SK-N-SH treated with all-trans-retinoic acid at 6 μM for 48 hours (cell line): ENCODE results near the gene CXCL14.

Source experiments
- ATAC-seq: fragments of 200-7000 bp; cut with Tn5 transposase; 3 replicates; pipeline ENCODE4 v1.9.1; 2020; ENCODE audit warnings: mild to moderate bottlenecking, moderate library complexity
- ARNTL ChIP-seq: fragments of 450-650 bp; formaldehyde crosslinking; IDR thresholded peaks from 2 replicates; pipeline ENCODE4 v1.5.0; 2020; ENCODE audit warnings: low read depth, mild to moderate bottlenecking, moderate library complexity, borderline replicate concordance
- CSDC2 ChIP-seq: fragments of 250-450 bp; sonication (Bioruptor Pico); IDR thresholded peaks from 2 replicates; pipeline ENCODE4 v1.5.0; 2020; ENCODE audit warnings: mild to moderate bottlenecking, moderate library complexity
- ESRRG ChIP-seq: fragments of 250-450 bp; sonication (Bioruptor Pico); IDR thresholded peaks from 2 replicates; pipeline ENCODE4 v1.6.1; 2021; ENCODE audit warnings: mild to moderate bottlenecking
- GLIS3 ChIP-seq: fragments of 250-450 bp; sonication (Bioruptor Pico); IDR thresholded peaks from 2 replicates; pipeline ENCODE4 v1.5.0; 2020; ENCODE audit warnings: mild to moderate bottlenecking, moderate library complexity
- OSR1 ChIP-seq: fragments of 250-450 bp; sonication (Bioruptor Pico); IDR thresholded peaks from 2 replicates; pipeline ENCODE4 v1.8.0; 2022; ENCODE audit warnings: moderate library complexity, mild to moderate bottlenecking, inconsistent platforms
- PPARA ChIP-seq: fragments of 250-450 bp; sonication (Bioruptor Pico); IDR thresholded peaks from 2 replicates; pipeline ENCODE4 v1.5.0; 2020; ENCODE audit warnings: mild to moderate bottlenecking, borderline replicate concordance
- TCF4 ChIP-seq: fragments of 250-450 bp; sonication (Bioruptor Pico); IDR thresholded peaks from 2 replicates; pipeline ENCODE4 v1.8.0; 2021; ENCODE audit warnings: mild to moderate bottlenecking, moderate library complexity, borderline replicate concordance
- ZC3H10 ChIP-seq: fragments of 250-450 bp; sonication (Bioruptor Pico); IDR thresholded peaks from 2 replicates; pipeline ENCODE4 v1.5.1; 2021; ENCODE audit warnings: mild to moderate bottlenecking, moderate library complexity
- ZNF565 ChIP-seq: fragments of 450-650 bp; formaldehyde crosslinking; conservative IDR thresholded peaks from 2 replicates; pipeline ENCODE4 v1.5.0; 2020; ENCODE audit warnings: low read depth, mild to moderate bottlenecking, moderate library complexity
- ZNF70 ChIP-seq: fragments of 450-650 bp; formaldehyde crosslinking; IDR thresholded peaks from 2 replicates; pipeline ENCODE4 v1.5.0; 2020; ENCODE audit warnings: mild to moderate bottlenecking, moderate library complexity
- TF ChIP-seq, protein P1 (sequence below): fragments of 250-450 bp; sonication (Bioruptor Pico); IDR thresholded peaks from 2 replicates; pipeline ENCODE4 v1.8.0; 2020; ENCODE audit warnings: mild to moderate bottlenecking, moderate library complexity, borderline replicate concordance
- TF ChIP-seq, protein P2 (sequence below): fragments of 250-450 bp; sonication (Bioruptor Pico); IDR thresholded peaks from 2 replicates; pipeline ENCODE4 v1.5.0; 2020; ENCODE audit warnings: mild to moderate bottlenecking, moderate library complexity
- TF ChIP-seq, protein P3 (sequence below): fragments of 250-450 bp; sonication (Bioruptor Pico); IDR thresholded peaks from 2 replicates; pipeline ENCODE4 v1.8.0; 2021; ENCODE audit warnings: low read depth, mild to moderate bottlenecking, moderate library complexity, borderline replicate concordance
- TF ChIP-seq, protein P4 (sequence below): fragments of 250-450 bp; sonication (Bioruptor Pico); IDR thresholded peaks from 2 replicates; pipeline ENCODE4 v1.5.1; 2020; ENCODE audit warnings: low read depth, mild to moderate bottlenecking, moderate library complexity

The CXCL14 gene

DNA sequence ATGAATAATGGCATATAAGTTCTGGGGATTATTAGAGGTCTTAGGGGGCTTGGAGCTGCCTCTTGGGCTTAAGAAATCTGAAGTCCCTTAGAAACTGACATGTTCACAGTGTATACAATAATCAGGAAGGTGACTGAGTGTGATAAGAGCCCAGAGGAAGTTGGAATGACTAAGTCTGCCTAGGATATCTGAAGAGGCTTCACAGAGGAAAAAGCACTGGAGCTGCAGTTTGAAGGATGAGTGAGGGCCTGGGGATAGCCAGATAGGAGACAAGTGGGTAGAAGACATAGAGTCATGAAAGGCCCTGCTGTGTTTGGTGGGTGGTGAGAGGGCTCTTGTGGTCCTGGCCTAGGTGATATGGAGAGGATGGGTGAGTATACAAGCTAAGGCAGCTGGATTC, 51.9 kb downstream of the CXCL14 start:
- ATAC-seq = no peak
- TF ChIP-seq ARNTL (CRISPR knock-in tag) (no peak), PPARA (CRISPR knock-in tag) (no peak), OSR1 (no peak), TCF4 (CRISPR knock-in tag) (no peak), ESRRG (no peak), ZNF70 (CRISPR knock-in tag) (no peak), ZC3H10 (CRISPR knock-in tag) (no peak), CSDC2 (CRISPR knock-in tag) (no peak), GLIS3 (CRISPR knock-in tag) (no peak), ZNF565 (CRISPR knock-in tag) (no peak)
- TF ChIP-seq, protein P1, sequence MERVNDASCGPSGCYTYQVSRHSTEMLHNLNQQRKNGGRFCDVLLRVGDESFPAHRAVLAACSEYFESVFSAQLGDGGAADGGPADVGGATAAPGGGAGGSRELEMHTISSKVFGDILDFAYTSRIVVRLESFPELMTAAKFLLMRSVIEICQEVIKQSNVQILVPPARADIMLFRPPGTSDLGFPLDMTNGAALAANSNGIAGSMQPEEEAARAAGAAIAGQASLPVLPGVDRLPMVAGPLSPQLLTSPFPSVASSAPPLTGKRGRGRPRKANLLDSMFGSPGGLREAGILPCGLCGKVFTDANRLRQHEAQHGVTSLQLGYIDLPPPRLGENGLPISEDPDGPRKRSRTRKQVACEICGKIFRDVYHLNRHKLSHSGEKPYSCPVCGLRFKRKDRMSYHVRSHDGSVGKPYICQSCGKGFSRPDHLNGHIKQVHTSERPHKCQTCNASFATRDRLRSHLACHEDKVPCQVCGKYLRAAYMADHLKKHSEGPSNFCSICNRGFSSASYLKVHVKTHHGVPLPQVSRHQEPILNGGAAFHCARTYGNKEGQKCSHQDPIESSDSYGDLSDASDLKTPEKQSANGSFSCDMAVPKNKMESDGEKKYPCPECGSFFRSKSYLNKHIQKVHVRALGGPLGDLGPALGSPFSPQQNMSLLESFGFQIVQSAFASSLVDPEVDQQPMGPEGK = no peak
- TF ChIP-seq, protein P2, sequence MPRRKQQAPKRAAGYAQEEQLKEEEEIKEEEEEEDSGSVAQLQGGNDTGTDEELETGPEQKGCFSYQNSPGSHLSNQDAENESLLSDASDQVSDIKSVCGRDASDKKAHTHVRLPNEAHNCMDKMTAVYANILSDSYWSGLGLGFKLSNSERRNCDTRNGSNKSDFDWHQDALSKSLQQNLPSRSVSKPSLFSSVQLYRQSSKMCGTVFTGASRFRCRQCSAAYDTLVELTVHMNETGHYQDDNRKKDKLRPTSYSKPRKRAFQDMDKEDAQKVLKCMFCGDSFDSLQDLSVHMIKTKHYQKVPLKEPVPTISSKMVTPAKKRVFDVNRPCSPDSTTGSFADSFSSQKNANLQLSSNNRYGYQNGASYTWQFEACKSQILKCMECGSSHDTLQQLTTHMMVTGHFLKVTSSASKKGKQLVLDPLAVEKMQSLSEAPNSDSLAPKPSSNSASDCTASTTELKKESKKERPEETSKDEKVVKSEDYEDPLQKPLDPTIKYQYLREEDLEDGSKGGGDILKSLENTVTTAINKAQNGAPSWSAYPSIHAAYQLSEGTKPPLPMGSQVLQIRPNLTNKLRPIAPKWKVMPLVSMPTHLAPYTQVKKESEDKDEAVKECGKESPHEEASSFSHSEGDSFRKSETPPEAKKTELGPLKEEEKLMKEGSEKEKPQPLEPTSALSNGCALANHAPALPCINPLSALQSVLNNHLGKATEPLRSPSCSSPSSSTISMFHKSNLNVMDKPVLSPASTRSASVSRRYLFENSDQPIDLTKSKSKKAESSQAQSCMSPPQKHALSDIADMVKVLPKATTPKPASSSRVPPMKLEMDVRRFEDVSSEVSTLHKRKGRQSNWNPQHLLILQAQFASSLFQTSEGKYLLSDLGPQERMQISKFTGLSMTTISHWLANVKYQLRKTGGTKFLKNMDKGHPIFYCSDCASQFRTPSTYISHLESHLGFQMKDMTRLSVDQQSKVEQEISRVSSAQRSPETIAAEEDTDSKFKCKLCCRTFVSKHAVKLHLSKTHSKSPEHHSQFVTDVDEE (CRISPR knock-in tag) = no peak
- TF ChIP-seq, protein P3, sequence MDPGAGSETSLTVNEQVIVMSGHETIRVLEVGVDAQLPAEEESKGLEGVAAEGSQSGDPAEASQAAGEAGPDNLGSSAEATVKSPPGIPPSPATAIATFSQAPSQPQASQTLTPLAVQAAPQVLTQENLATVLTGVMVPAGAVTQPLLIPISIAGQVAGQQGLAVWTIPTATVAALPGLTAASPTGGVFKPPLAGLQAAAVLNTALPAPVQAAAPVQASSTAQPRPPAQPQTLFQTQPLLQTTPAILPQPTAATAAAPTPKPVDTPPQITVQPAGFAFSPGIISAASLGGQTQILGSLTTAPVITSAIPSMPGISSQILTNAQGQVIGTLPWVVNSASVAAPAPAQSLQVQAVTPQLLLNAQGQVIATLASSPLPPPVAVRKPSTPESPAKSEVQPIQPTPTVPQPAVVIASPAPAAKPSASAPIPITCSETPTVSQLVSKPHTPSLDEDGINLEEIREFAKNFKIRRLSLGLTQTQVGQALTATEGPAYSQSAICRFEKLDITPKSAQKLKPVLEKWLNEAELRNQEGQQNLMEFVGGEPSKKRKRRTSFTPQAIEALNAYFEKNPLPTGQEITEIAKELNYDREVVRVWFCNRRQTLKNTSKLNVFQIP (CRISPR knock-in tag) = no peak
- TF ChIP-seq, protein P4, sequence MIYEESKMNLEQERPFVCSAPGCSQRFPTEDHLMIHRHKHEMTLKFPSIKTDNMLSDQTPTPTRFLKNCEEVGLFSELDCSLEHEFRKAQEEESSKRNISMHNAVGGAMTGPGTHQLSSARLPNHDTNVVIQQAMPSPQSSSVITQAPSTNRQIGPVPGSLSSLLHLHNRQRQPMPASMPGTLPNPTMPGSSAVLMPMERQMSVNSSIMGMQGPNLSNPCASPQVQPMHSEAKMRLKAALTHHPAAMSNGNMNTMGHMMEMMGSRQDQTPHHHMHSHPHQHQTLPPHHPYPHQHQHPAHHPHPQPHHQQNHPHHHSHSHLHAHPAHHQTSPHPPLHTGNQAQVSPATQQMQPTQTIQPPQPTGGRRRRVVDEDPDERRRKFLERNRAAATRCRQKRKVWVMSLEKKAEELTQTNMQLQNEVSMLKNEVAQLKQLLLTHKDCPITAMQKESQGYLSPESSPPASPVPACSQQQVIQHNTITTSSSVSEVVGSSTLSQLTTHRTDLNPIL (CRISPR knock-in tag) = no peak

DNA sequence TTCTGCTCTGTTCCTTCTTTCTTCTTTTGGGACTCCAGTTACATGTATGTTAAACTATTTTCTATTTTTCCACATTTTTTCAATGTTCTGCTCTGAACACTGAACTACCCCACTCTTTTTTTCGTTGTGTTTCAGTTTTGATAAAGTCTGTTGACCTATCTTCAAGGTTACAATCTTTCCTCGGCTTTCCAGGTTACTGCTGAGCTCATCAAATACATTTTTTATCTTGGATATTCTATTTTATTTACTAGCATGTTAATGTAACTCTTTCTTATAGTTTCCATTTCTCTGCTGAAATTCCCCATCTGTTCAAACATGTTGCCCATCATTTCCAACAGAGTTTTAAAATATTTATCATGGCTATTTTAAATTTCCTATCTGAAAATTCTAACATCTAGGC, 56.8 kb downstream of the CXCL14 start:
- ATAC-seq = no peak
- TF ChIP-seq, protein P2 (CRISPR knock-in tag) = no peak
- no peak for TF ChIP-seq CSDC2 (CRISPR knock-in tag)
